HuH-7.5 (cell line): ENCODE measurements around the gene B3GLCT.
"Not testable (repeated sequence)": the region's sequence is repeated elsewhere in the genome, so short reads cannot be mapped to it uniquely, and the experiment has no call there.

Source experiments
- DNase-seq: peaks from one replicate; pipeline ENCODE4 v3.0.0; 2011; ENCODE audit warnings: low spot score

Gene B3GLCT

GRCh38 chr13:31199849-31200636, at the start of gene B3GLCT:
B3GLCT (plus strand) TSS chr13:31199975; CDS start chr13:31200085, 110 bp downstream.
- DNase-seq: peak; percentile 84

DNA sequence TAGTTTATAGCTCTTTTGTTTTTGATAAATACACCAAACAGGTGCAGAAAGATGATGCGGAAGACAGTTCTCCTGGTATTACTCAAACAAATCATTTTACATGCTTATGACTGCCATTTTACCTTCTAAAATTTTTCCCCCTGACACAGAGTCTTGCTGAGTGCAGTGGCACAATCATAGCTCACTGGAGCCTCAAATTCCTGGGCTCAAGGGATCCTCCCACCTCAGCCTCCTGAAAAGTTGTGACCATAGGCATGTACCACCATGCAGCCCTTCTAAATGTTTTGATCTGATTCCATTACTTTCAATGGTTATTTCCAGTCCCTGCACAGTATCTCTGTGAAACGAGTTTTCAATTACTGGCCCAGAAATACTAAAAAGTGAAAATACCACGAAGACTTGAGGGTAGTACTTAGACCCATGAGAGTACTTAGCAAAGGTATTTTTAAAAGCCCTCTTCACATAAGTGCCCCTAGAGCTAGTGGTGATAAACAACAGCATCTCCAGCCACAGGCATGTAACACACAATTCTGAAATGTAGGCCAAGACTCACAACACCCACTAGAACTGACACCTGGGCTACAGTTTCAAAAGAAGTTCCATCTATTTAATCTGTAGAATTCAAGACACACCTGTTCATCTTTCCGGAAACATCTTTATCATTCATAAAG, 49.3 kb upstream of the B3GLCT start:
- DNase-seq: no peak

DNA sequence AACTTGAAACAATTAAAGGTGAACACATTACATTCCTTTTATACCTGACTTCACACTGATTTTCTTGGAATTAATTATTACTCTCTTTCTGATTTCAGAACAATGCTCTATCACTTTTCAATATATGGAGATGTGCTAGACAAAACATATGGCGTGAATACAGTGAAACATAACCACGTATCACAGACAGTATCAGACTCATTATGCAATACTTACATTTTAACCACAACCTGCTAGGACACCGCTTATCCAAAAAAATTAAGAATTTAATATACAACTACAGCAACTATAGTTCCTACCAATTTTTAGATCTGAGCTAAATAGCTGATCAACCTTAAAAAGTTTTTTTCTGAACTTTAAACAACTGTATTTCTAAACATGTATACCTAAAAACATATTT, 47.9 kb upstream of the B3GLCT start:
- no peak for DNase-seq

GRCh38 chr13:31154939-31155338, 44.8 kb upstream of the B3GLCT start:
- no peak for DNase-seq

DNA sequence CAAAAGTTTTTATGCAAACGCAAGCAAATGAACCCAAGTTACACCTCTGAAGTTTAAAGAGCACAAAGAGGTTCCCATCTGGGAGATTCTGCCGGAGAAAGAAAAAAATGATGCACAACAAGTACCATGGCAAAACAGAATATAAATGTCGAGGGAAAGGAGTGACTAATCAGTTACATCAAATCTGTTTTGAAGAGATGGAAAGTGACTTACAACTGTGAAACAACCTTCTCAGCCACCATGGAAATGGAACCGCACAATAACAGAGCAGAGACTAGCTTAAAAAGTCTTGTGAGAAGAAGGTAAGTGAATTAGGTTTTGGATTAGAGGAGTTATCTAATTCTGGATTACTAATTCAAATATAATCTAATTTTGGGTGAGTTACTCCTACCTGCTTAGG, 40.5 kb upstream of the B3GLCT start:
- no peak for DNase-seq

GRCh38 chr13:31160857-31161556, 38.8 kb upstream of the B3GLCT start:
- DNase-seq: no peak

DNA sequence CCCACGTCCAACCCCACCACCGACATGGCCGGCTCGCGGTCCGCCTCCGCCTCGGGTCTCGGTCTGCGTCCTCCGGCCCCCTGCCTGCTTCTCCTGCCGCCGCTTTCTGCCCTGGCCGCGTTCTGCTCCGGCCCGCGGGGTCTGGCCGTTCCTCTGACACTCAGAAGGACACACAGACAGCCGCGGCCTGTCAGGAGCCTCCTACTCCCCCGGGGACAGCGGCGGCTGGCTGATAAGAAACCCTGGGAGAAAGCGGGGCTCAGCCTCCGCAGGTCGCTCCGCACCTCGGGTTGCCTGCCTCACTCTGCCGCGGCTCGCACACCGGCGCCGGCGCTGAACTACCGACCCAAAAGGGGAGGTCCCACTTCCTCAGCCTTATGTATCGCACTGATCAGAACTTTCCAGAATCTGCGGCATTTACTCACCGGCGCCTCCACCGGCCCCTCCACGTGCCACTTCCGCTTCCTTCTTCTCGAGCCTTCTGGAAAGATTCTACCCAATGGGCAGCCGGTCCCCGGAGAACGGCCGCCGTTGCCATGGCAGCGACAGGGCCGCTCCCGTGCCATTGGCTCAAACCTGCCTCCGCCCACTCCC, 38.1 kb upstream of the B3GLCT start, which contains the start of gene HSPH1:
HSPH1 (minus strand) TSS at position 348 of the 594 bp plus-strand sequence; CDS start at position 26, 322 bp downstream.
- DNase-seq: peak; percentile 83

- peak; percentile 69 for DNase-seq
These were observed 37.4 kb upstream of the B3GLCT start for GRCh38 chr13:31162151-31163008.

GRCh38 chr13:31166591-31166990, 33.2 kb upstream of the B3GLCT start:
- no peak for DNase-seq

- DNase-seq: no peak
These were observed 32.3 kb upstream of the B3GLCT start for GRCh38 chr13:31167490-31167889.

DNA sequence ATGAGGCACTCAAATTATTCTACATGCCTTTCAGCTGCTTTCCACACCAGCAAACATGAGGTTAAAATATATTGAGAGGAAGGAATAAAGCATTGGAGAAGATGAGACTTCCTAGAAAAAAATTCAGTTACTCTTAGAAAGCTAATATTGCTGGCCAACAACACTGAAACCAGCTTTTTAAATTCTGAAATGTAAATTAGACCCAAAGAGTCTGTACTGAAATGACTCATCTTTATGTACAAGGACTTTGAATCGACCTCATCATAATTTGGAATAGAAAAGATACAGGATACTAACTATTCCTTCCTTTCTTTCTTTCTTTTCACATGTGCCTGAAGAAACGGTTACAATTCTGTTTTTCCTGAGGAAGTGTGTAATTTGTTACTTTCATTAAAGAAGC, 31.6 kb upstream of the B3GLCT start:
- DNase-seq: no peak

DNA sequence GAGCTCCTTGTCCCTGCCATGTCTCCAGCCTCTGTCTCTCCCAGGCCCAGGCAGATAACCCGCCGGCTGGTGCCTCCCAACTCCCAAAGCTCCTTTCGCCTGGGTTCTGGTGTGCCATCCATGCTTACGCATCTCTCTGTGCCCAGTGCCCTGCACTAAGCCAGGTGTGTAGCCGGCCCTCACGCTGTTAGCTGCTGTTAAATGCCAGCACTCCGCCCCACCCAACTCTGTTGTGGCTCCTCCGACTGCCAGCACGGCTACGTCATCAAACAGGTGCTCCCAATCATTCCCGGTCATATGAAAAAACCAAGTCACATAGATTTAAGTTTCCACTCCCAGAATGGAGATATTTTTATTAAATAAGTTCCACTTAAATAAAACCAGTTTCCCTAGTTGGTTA, 31.0 kb upstream of the B3GLCT start:
- DNase-seq: no peak

GRCh38 chr13:31172001-31172400, 27.8 kb upstream of the B3GLCT start:
- DNase-seq: no peak

- peak; percentile 17 for DNase-seq
These were observed 27.2 kb upstream of the B3GLCT start for GRCh38 chr13:31172535-31172934.

- DNase-seq: no peak
These were observed 25.8 kb upstream of the B3GLCT start for GRCh38 chr13:31174018-31174417.

DNA sequence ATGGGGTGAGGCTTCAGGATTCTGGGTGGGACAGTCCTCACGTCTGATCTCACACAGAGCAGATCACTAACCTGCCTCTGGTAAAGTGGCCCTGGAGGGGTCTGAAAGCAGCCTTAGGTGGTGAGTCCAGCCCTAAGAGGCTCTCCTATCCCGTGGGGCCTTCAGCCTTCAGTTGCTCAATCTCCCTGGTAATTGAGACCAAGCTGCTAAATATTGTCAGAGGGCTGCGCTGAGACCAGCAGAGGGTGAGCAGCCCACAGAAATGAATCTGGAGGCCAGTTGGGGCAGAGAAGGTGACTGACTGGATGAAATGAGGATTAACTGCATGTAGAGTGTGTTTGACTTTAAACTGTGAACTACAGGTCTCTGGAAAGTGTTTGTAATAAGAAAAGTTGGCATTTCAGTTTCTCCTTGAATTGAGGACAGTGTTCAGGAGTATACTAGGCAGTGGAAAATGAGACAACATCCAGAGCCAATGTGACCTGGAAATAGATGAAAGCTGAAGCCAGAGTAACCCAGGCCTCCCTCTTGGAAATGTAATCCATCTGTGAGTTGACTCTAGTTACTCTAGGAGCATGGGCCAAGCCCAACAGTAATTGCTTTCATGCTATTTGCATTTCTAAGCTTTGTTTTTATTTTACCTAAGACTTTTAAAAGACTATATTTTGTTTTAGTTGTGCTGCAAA, 23.8 kb upstream of the B3GLCT start:
- DNase-seq: no peak

DNA sequence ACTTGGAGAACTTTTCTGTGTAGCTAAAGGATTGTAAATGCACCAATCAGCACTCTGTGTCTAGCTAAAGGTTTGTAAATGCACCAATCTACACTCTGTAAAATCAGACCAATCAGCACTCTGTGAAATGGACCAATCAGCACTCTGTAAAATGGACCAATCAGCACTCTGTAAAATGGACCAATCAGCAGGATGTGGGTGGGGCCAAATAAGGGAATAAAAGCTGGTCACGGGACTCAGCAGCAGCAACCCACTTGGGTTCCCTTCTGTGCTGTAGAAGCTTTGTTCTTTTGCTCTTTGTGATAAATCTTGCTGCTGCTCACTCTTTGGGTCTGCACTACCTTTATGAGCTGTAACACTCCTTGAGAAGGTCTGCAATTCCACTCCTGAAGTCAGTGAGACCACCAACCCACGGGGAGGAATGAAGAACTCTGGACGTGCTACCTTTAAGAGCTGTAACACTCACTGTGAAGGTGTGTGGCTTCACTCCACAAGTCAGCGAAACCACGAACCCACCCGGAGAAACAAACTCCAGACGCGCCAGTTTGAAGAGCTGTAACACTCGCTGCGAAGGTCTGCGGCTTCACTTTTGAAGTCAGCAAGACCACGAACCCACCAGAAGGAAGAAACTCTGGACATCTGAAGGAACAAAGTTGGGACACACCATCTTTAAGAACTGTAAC, 21.8 kb upstream of the B3GLCT start:
- not testable (repeated sequence) for DNase-seq

DNA sequence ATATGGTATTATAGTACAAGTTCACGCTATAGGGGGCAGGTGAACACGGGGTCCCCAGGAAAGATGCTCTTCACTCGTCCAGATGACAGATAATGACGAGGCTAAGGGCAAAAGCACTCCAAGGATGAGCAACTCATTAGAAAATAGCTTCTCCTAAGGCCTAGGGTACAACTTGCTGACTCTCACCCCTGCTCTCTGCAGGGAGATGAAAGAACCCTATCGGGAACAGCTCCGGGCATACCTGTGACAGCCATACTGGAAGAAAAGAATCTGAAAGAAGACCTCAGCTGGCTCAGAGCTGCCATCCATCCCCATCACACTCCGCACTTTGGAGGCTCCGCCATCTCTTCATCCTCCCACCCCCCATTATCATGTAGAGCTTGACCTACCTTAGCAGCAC, 20.5 kb upstream of the B3GLCT start:
- DNase-seq: no peak

- no peak for DNase-seq
These were observed 20.0 kb upstream of the B3GLCT start for GRCh38 chr13:31179754-31180153.

- DNase-seq: no peak
These were observed 16.8 kb upstream of the B3GLCT start for GRCh38 chr13:31182987-31183386.
